Activated naive CD8-positive, alpha-beta T cell treated with anti-CD3 and anti-CD28 coated beads, Interleukin-2, amount 50 U/mL, for 16 hours (primary cell): ENCODE data around the gene PPP2R2C.

Experiments used
- DNase-seq: peaks from one replicate; pipeline ENCODE4 v3.0.0-alpha.2; 2020; ENCODE audit warnings: low read depth, low spot score

Gene PPP2R2C

DNA sequence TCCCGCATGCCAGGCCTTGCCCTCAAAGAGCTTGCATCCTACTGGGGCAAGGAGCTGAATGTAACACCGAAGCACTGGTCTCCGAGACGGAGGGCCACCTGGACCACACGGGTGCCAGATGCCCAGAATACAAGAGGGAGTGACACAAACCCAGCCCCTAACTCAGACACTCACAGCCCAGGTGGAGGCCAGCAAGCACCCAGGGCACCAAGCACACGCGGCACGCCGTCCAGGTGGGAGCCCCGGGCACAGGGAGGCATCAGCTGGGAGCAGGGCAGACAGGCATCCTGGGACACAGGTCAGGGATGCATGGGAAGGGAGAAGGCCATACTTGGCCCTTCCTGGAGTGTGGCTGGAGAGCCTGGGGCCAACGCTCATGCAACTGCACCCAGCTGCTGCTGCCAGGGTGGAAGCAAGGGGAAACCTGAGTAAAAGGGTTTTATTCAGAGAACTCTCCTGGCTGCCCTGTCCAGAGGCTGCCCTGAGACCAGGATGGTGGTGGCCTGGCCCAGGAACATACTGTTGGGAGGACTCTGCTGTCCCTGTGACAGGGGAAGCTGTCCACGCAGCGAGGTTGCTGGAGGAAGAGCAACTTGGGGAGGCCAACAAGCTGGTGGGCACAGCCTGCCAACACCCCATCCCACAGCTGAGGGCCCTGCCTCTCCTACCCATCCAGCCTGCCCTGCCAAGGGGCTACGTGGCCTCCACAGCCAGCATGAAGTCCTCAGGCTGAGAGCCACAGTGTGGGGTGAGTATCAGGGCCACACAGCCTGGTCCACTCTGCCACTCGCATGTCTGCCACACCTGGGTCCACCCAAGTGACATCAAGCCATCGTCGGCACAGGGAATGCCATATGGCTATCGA is 22.2 kb upstream of the PPP2R2C start:
- DNase-seq, result no peak

GRCh38 chr4:6493658-6494304 is 21.4 kb upstream of the PPP2R2C start:
- DNase-seq, result no peak

DNA sequence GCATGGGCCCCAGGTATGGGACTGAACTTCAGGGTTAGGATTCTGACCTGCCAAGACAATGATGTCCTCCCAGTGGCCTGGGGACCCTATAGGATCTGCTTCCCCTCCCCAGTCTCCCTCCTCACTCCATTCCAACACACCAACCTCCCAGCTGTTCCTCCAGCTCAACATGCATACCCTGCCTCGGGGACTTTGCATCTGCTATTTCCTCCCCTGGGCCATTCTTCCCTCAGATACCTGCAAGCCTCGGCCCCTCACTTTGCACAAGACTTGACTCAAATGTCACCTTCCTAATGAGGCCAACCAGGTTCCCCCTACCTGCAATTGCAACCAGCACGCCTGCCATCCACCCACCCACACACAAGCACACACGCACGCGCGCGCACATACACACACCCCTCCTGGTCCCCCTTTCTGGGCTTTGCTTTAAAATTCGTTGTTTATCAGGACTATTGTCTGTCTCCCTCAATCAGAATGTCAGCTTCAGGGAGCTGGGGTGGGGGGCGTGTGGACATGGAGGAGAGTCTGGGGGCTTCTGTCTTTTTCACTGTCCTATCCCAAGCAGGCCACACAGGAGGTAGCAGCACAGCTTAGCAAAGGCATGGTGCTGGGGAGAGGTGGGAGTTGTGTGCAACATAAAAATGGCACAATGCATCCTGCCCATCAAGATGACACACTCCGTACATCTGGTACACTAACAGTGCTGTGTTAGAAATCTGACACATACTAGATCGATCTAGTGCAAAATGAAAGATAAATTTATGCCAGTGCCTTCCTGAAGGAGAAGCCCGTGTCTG is 20.6 kb upstream of the PPP2R2C start:
- no peak for DNase-seq

- no peak for DNase-seq
Observed at GRCh38 chr4:6492027-6492590, 19.7 kb upstream of the PPP2R2C start.

DNA sequence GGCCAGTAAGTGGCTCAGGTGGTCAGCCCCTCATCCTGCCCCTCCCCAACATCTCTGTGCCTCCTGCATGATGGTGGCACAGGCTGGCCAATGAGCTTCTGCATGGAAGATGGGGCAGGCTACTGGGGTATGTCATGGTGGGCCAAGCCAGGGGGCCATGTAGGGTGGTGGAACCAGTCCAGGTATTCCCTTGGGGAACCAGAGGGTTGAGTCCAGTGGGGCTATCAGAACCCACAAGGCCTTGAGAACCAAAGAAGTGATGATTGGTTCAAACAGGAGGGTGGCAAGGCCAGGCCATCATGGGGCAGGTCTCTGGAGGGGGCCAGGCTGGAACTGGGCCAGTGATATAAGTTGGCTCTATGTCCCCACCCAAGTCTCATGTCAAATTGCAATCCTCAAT is 18.8 kb upstream of the PPP2R2C start:
- no peak for DNase-seq

DNA sequence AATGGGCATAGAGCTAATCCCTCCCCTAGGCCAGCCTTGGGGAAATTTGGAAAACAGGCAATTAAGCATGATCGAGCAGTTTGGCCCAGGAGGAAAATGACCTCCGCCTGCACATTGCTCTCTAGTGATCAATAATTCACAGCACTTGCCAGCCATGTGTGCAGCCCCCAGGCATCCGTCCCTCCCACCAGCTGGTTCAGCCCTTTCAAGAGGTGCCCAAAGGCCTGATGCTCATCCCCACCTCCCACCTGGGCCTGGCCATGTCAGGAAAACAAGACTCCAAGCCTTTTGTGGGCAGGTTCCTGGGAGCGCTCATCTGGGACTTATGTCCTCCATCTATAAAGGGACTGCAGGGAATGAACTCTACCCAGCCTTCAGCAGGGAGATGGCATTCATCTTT is 17.5 kb upstream of the PPP2R2C start:
- no peak for DNase-seq

DNA sequence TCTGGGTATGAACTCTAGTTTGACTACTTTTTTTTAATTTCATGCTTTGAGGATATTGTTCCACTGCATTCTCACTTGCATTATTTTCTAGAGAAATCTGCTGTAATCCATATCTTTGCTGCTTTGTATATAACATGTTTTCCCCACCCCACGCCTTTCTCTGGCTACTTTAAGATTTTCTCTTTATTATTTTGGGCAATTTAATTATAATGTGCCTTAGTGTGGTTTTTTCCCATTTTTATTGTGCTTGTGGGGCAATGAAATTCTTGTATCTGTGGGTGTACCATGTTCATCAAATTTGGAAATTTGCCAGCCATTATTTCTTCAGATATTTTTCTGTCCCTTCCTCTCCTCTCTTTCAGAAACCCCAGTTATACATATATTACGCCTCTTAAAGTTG is 15.1 kb upstream of the PPP2R2C start:
- DNase-seq, result no peak

GRCh38 chr4:6480534-6481088 is 8.2 kb upstream of the PPP2R2C start:
- DNase-seq, result no peak

DNA sequence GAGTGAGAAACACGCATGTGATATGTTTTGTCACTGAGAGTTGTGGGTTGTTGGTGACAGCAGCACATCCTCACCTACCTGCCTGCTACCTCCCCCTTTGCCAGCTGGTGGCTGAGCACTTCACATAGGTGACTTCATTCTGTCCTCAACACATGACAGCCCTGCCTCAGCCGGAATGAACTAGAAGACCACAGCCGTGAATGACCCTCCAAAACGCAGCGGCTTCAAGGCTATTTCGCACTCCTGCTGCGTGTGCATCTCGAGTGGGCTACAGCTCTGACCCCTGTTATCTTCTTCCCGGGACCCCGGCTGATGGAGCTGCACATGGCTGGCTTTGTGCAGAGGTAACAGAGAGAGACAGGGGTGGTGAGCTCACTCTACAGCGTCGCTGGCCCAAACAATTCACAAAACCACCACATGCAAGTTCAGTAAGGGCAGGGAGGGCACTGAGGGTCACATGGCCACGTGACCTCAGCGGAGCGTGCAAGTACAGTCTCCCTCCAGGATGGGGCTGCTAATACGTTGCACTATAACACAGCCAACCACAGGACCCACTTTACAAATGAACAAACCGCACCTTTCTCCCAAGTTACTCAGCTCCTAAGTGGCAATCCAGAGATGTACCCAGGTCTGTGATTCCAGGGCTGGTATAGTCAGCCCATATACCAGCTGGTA is 6.3 kb upstream of the PPP2R2C start:
- DNase-seq, result no peak

DNA sequence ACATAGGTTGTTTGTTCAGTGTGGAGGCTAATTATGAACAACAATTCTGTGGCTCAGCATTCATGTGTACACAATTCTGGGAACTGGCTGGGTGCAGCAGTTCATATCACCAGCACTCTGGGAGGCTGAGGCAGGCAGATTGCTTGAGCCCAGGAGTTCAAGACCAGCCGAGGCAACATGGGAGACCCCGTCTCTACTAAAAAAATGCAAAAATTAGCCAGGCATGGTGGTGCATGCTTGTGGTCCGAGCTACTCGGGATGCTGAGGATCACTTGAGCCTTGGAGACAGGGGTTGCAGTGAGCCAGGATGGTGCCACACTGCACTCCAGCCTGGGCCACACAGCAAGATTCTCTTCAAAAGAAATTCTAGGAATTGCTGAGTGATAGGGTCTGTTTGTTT is 4.5 kb upstream of the PPP2R2C start:
- DNase-seq, result no peak

DNA sequence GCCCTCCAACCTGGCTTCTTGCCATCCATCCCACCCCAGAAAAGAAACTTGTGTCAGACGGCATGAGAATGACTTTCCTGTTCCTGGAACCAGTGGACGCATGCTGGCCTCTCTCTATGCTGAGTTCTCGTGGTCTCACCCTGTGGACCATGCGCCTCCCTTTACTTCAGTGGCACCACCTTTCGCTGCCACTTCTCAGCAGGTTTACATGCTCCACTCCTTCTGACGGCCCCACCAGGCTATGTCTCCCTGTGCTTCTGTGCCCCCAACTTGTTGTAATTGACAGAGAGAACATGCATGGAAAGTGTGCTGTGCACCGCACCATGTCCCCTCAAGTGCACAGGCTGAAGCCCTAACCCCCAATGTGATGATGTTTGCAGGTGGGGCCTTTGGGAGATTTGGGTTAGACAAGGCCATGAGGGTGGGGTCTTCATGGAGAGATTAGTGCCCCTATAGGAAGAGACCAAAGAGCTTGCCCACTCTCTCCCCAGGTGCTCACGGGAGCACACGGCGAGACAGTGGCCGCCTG is 3.1 kb upstream of the PPP2R2C start:
- no peak for DNase-seq

DNA sequence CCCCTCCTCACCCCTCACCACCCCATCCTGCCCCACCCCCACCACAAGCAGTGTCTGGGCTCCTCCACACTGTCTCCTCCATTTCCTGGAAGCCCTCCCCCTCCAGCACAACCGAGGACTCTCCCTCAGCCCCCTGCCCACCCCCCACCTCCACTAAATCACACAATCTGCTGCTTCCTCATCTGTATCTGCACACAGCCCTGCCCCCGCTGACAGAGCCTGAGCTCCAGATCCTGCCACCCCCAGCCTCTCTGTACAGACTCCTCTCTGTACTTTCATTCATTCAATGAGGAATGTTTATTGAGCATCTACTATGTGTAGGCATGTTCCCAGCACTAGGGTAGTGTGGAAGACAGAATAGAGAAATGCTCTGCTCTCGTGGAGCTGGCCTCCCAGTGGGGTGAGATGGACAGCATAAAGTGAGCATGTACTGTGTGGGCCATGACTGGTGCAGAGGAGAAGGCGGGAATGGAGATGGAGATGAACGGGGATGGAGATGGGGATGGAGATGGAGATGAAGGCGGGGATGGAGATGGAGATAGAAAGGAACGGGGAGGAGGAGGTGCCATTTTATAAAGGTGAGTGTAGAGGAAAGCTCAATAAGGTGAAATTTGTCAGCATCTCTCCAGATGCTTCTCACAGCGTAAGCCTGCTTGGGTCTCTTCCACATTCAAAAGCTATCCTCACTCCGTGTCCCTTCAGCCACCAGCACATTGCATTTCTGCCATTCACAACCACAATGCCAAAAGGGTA is 2.5 kb upstream of the PPP2R2C start:
- DNase-seq, result no peak

DNA sequence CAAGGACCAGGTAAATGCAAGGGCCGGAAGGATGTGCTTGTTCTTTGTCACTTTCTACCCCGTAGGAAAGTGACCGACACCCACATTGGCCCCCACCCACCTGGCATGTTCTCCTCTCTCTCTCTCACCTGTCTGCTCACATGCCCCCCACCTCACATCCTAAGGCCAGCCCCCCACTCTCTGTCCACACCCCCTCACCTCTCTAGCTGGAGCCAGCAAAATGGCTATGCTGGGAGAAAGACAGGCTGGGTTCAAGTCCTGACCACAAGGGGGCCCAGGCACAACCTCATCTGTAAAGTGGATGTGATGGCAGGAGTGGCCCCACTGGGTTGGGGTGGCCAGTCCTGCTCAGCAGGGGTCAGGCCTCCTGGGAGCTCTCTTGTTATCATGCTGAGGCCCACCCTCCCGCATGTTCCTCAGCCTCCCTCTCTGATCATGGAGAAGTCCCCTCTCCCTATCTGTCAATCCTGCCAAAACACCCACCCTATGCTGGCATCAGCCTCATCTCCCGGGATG is 1.7 kb upstream of the PPP2R2C start:
- DNase-seq, result no peak

- no peak for DNase-seq
Observed at GRCh38 chr4:6473264-6474052, 1.0 kb upstream of the PPP2R2C start.

- no peak for DNase-seq
Observed at GRCh38 chr4:6472008-6472386, 417 bp downstream of the PPP2R2C start.

GRCh38 chr4:6471307-6472007 is 957 bp downstream of the PPP2R2C start:
- DNase-seq, result no peak

- no peak for DNase-seq
Observed at GRCh38 chr4:6470502-6471306, 1.7 kb downstream of the PPP2R2C start.
